GM12874 (cell line): ENCODE results near the gene FOXK1.

Experiments
- CTCF ChIP-seq: IDR thresholded peaks from 2 replicates; pipeline ENCODE4 v1.5.1; 2011; ENCODE audit warnings: low read depth, mild to moderate bottlenecking, control low read depth, low read length, moderate library complexity; ENCODE audit not compliant: insufficient read depth

FOXK1 gene

GRCh38 chr7:4694305-4694704, 12.2 kb downstream of the FOXK1 start:
- TF ChIP-seq CTCF = no peak

DNA sequence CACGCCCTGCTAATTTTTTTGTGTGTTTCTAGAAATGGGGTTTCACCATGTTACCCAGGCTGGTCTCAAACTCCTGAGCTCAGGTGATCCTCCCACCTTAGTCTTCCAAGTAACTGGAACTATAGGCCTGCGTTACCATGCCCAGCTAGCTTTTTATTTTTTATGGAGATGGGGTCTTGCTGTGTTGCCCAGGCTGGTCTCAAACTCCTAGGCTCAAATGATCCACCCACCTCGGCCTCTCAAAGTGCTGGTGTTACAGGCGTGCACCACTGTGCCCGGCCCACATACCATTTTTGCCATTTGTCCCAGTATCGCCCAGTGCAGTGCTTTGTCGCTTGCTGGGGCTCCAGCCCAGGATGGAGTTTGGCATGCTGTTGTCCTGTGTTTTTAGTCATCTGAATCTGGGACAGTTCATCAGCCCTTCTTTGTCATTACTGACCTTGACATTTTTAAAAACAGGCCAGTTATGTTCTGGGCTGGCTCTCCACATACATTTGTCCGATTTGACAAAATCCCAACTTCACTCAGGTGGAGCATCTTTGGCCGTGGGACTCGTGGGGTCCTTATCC, 16.7 kb downstream of the FOXK1 start:
- TF ChIP-seq CTCF = no peak

DNA sequence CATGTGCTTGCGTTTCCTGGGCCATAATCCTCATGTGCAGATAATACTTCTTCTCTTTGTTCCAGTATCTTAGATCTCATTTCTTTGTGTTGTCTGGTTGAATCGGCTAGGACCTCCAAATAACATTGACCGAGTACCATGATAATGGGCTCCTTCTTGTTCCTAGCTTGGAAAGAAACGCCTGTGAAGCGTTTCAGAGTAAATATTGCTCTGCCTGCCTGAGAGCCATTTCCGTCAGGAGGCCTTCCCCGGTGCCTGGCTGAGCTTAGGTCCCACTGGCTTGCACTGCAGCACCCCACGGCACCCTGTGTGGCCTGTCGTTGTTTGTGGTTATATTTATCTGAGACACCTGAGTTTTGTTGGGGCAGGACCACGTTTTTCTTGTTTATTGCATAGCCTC, 17.7 kb downstream of the FOXK1 start:
- no peak for TF ChIP-seq CTCF

- TF ChIP-seq CTCF = no peak
These were observed 18.6 kb downstream of the FOXK1 start for GRCh38 chr7:4700577-4701235.

GRCh38 chr7:4702961-4703512, 20.9 kb downstream of the FOXK1 start:
- TF ChIP-seq CTCF = no peak

GRCh38 chr7:4703532-4703931, 21.4 kb downstream of the FOXK1 start:
- TF ChIP-seq CTCF = no peak

DNA sequence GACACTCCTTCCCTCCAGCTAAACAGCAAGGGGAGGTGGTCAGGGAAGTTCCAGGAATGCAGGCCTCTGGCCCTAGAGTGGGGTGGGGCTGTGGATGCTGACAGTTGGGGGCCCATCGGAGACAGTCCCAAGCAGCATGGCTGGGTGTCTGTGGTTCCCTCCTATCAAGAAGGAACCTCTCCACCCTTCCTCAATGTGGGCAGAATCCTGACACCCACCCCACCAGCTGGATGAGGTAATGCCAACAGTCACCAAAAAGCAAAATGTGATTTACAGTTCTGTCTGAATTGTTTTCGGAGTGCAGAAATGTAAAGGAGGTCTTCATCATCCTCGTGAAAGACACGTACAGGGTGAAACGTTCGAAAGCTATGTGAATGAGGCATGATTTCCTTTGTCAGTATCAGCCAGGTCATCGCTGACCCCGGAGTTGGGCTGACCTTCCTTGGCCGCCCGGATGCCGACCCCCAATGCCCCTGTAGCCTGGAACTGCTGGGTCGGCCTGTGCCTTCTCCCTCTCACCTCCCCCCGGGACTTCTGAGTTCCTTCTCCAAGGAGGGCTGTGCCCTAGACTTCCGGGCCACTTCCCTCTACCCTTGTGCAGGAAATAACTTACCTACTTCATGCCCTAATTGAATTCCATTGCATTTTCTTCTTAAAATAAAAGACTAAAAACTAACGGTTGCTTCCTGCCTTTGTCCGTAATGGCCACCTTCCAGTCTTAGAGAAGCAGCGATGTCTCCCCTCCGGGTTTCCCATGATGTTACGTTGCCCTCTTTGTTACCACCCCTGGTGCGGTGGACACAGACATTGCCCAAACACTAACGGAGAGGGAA, 24.5 kb downstream of the FOXK1 start:
- TF ChIP-seq CTCF = no peak
